ENCODE data around the gene CDX1. TPM values are rescaled to one million over a fixed set of nuclear protein-coding genes. Genes with fewer than 3 reads are reported as not detected.

Gene CDX1
- polyA plus RNA-seq, 3 donors = 0.12 to 0.34 TPM; not detected in 1

Other genes starting within 250 kb of the CDX1 start
- gene PDE6A, start 222.0 kb upstream of the CDX1 start, polyA plus RNA-seq = under 1 TPM in 1 of 3 donors, not detected in 2; 0.01 TPM
- 1 to 10 TPM; 1.8 to 2.9 (median 2.1) TPM for gene SLC26A2, start 206.0 kb upstream of the CDX1 start, polyA plus RNA-seq
- 1 to 10 TPM; 1.8 to 3.3 (median 1.9) TPM for gene TIGD6, start 166.1 kb upstream of the CDX1 start, polyA plus RNA-seq
- 10 to 100 TPM in 2 of 3 donors, 1 to 10 TPM in 1; 7.7 to 16.3 (median 15.2) TPM for gene HMGXB3, start 166.0 kb upstream of the CDX1 start, polyA plus RNA-seq
- gene CSF1R, start 80.2 kb upstream of the CDX1 start, polyA plus RNA-seq = 10 to 100 TPM in 2 of 3 donors, 1 to 10 TPM in 1; 2.9 to 17.0 (median 13.7) TPM
- gene PDGFRB, start 10.9 kb upstream of the CDX1 start, polyA plus RNA-seq = 100 to 1,000 TPM in 1 of 3 donors, 10 to 100 TPM in 2; 13.7 to 102 (median 70.7) TPM
- not detected for gene SLC6A7, start 23.3 kb downstream of the CDX1 start, polyA plus RNA-seq
- under 1 TPM in 2 of 3 donors, not detected in 1; 0.06 to 0.07 TPM for gene CAMK2A, start 123.0 kb downstream of the CDX1 start, polyA plus RNA-seq
- gene ARSI, start 136.1 kb downstream of the CDX1 start, polyA plus RNA-seq = 1 to 10 TPM in 1 of 3 donors, under 1 TPM in 2; 0.10 to 1.1 (median 0.98) TPM
- 10 to 100 TPM in 2 of 3 donors, 1 to 10 TPM in 1; 8.9 to 14.2 (median 13.6) TPM for gene TCOF1, start 190.9 kb downstream of the CDX1 start, polyA plus RNA-seq
- gene CD74, start 246.1 kb downstream of the CDX1 start, polyA plus RNA-seq = 100 to 1,000 TPM; 118 to 518 (median 210) TPM